Neutrophil (primary cell): Measurements from ENCODE around the gene TCEAL9.

Experiments used
- H3K27ac ChIP-seq: fragments of 200-600 bp; sonication (generic); 2 replicates; pipeline ENCODE4 v1.5.1; 2016; ENCODE audit warnings: mild to moderate bottlenecking, moderate library complexity
- H3K27me3 ChIP-seq: fragments of 200-600 bp; sonication (generic); 2 replicates; pipeline ENCODE4 v1.6.0; 2016; ENCODE audit warnings: mild to moderate bottlenecking
- H3K36me3 ChIP-seq: fragments of 200-600 bp; sonication (generic); 2 replicates; pipeline ENCODE4 v1.5.1; 2017
- H3K4me1 ChIP-seq, 2 experiments: fragments of 200-600 bp in 1 of 2; sonication (generic) in 1 of 2; 1 replicate in 1 of 2; 2 replicates in 1 of 2; pipeline versions ENCODE4 v1.5.1 to v1.6.1; 2013 to 2016; ENCODE audit warnings: low read depth in 1 of 2, low read length in 1 of 2, mild to moderate bottlenecking in 1 of 2, moderate library complexity in 1 of 2; ENCODE audit not compliant: control insufficient read depth in 1 of 2, insufficient read depth in 1 of 2
- H3K4me3 ChIP-seq, 2 experiments: fragments of 200-600 bp in 1 of 2; sonication (generic) in 1 of 2; 1 replicate in 1 of 2; 2 replicates in 1 of 2; pipeline ENCODE4 v1.5.1; 2013 to 2016; ENCODE audit warnings: low read depth in 1 of 2, low read length in 1 of 2, mild to moderate bottlenecking in 1 of 2, moderate library complexity in 1 of 2
- H3K9me3 ChIP-seq: fragments of 200-600 bp; sonication (generic); 2 replicates; pipeline ENCODE4 v1.5.1; 2016
- TF ChIP-seq, protein P1 (sequence below): fragments of 200-600 bp; sonication (generic); IDR thresholded peaks from 2 replicates; pipeline ENCODE4 v1.5.1; 2016; ENCODE audit warnings: antibody characterized with exemption

TCEAL9 gene

DNA sequence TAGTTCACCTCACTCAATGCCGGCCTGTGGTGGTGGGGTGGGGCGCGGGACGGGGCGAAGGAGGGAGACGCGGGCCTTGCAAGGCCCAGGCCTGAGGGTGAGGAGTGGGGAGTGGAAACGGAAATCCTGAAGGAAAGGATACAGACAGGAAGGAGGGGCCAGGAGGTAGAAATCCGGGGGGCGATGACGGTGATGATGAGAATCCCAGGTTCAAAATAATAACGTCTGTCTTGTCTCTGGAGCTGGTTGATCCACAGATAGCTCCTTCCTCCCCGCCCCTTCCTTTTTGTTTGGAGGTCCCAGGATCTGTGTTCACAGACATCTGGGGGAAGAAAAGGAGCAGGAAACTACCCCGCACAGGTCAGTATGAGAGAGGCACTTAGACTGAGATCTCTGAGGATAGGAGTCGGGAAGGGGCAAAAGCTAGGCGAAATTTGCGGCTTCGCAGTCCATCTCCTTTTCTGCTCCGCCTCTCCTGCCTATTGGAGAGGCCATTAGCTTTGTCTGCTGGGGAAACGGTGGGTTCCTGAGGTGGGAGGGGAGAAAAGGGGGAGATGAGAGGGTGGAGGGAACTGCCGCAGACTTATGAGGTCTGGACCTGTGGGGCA lies 25.5 kb upstream of the TCEAL9 start:
- Histone ChIP-seq H3K27ac (no peak overlapping the region), H3K36me3 (no peaks in the 10 kb centered on the region), H3K4me3 (no peak overlapping the region), H3K27me3 (peaks cover 36% of the 10 kb centered on the region), H3K9me3 (no peaks in the 10 kb centered on the region), H3K4me1 (no peaks in the 10 kb centered on the region)
- TF ChIP-seq, protein P1, sequence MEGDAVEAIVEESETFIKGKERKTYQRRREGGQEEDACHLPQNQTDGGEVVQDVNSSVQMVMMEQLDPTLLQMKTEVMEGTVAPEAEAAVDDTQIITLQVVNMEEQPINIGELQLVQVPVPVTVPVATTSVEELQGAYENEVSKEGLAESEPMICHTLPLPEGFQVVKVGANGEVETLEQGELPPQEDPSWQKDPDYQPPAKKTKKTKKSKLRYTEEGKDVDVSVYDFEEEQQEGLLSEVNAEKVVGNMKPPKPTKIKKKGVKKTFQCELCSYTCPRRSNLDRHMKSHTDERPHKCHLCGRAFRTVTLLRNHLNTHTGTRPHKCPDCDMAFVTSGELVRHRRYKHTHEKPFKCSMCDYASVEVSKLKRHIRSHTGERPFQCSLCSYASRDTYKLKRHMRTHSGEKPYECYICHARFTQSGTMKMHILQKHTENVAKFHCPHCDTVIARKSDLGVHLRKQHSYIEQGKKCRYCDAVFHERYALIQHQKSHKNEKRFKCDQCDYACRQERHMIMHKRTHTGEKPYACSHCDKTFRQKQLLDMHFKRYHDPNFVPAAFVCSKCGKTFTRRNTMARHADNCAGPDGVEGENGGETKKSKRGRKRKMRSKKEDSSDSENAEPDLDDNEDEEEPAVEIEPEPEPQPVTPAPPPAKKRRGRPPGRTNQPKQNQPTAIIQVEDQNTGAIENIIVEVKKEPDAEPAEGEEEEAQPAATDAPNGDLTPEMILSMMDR, result no peak

DNA sequence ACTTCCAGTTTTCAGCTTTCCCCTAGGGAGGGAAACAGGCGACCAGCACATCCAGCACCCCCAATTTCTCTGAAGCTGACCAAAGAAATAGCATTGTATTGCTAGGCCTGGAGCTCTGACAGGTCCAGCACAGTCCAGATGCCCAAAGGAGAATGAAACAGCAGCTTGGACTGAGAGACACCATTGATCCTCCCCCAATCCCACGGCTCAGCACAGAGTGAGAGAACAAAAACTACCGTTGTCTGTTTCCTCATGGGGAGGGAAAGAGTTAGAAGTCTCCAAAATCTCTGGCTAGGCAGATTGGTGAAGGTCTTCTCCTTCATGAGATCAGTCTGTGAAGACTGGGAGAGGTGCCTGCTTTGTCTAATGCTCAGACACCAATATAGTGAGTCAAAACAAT lies 17.6 kb upstream of the TCEAL9 start:
- no peaks in the 10 kb centered on the region for H3K4me1 ChIP-seq
- no peak overlapping the region for H3K4me3 ChIP-seq
- no peaks in the 10 kb centered on the region for H3K9me3 ChIP-seq
- no peak overlapping the region for H3K27ac ChIP-seq
- TF ChIP-seq, protein P1, result no peak
- H3K27me3 ChIP-seq, result no peaks in the 10 kb centered on the region
- no peaks in the 10 kb centered on the region for H3K36me3 ChIP-seq

DNA sequence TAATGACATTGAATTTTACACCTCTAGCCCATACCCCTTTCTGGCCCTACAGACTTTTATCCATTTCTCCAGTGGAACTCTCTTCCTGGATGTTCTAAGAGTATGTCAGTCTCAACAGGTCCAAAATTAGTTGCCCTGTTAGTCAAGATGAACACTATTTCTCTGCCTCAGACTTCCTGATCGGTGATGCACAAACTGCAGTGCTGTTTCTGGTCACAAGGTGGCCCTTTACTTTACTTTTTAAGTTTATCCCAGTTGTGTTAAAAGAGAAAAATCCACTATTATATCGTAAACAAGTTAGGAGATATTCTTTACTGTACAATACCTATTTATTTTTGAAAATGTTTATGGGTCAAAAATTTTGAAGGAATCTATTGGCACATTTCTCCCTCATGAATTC lies 13.2 kb upstream of the TCEAL9 start:
- no peaks in the 10 kb centered on the region for H3K4me1 ChIP-seq
- no peaks in the 10 kb centered on the region for H3K9me3 ChIP-seq
- H3K27ac ChIP-seq, result no peak overlapping the region
- TF ChIP-seq, protein P1, result no peak
- no peaks in the 10 kb centered on the region for H3K36me3 ChIP-seq
- H3K27me3 ChIP-seq, result no peaks in the 10 kb centered on the region
- H3K4me3 ChIP-seq, result no peak overlapping the region

DNA sequence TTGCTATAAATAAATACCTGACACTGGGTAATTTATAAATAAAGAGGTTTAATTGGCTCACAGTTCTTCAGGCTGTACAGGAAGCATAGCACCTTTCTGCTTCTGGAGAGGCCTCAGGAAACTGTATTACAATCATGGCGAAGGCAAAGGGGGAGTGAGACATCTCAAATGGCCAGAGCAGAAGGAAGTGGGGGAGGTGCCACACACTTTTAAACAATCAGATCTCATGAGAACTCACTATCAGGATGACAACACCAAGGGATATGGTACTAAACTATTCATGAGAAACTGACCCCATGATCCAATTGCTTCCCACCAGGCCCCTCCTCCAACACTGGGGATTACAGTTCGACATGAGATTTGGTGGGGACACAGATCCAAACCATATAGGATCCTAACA lies 11.7 kb upstream of the TCEAL9 start:
- Histone ChIP-seq H3K27ac (no peak overlapping the region), H3K9me3 (no peaks in the 10 kb centered on the region), H3K4me3 (no peak overlapping the region), H3K36me3 (no peaks in the 10 kb centered on the region), H3K27me3 (no peaks in the 10 kb centered on the region), H3K4me1 (no peaks in the 10 kb centered on the region)
- TF ChIP-seq, protein P1, result no peak

DNA sequence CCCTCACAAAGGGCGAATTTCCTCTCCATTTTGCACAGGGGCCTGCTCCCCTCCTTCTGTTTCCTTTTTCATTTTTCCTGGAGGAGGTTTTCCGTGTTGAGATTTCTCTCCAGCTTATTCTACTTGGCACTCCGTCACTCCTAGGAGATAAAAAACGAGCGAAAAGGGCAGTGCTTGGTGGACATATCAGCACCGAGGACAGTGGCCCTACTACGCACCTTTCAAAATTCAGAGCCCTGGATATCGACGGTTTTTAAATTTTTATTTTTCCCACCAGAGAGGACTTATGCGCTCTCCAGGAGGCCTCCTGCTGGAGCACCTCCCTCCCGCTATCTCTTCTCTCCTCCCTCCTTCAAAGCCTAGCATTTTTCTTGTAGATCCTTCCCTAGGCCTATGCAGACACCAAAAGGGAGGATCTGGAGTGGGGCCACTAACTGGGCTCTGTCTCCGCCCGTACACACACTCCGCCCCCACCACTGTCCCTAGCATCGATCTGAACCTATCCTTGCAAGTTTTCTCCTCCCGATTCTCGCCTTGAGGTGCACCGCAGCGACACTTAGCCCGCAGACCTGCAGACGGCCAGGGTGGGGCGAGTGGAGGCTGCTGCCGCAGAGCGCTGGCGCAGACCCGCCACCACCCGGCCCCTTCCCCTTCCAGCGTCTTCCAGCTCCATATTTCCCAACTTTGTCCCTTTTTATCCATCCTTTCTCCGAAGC lies 8.5 kb upstream of the TCEAL9 start:
- H3K36me3 ChIP-seq, result no peaks in the 10 kb centered on the region
- H3K4me1 ChIP-seq, result no peaks in the 10 kb centered on the region
- no peak overlapping the region for H3K27ac ChIP-seq
- TF ChIP-seq, protein P1, result no peak
- no peaks in the 10 kb centered on the region for H3K27me3 ChIP-seq
- H3K4me3 ChIP-seq, result no peak overlapping the region
- H3K9me3 ChIP-seq, result no peaks in the 10 kb centered on the region
